IMR-90 (cell line): Measurements from ENCODE around the gene ITGAE. TPM values are rescaled to one million over a fixed set of nuclear protein-coding genes. Genes with fewer than 3 reads are reported as not detected.

Experiments used
- ATAC-seq: fragments of 200-7000 bp; cut with Tn5 transposase; 2 replicates; pipeline ENCODE4 v1.9.1; 2020; ENCODE audit warnings: low read depth, mild to moderate bottlenecking, moderate library complexity
- BruUV-seq: library from RNA; stranded (reverse); fragments of 400-500 nt; replicated peaks from 2 replicates; lab custom pipeline; 2021; lab: Mats Ljungman, UMichigan
- CTCF ChIA-PET: fragments of 300-600 bp; formaldehyde crosslinking; extraction: SDS; loops from one replicate; lab custom pipeline; 2021; ENCODE audit warnings: antibody characterized with exemption; lab: Yijun Ruan, JAX
- POLR2A ChIA-PET: fragments of 300-600 bp; sonication (Branson Sonifier 250); formaldehyde crosslinking; loops from one replicate; lab custom pipeline; 2022; ENCODE audit warnings: antibody characterized with exemption; ENCODE audit not compliant: unreplicated experiment; lab: Charles Lee
- DNase-seq: peaks from one replicate; pipeline ENCODE4 v3.0.0; 2013
- H2AFZ ChIP-seq: replicated peaks from 2 replicates; pipeline ENCODE3; 2013; ENCODE audit warnings: low read length, mild to moderate bottlenecking; ENCODE audit not compliant: poor library complexity
- H2AK5ac ChIP-seq: 2 replicates; pipeline ENCODE4 v1.6.1; 2013; ENCODE audit warnings: low read depth, low read length, inconsistent platforms
- H2AK9ac ChIP-seq: replicated peaks from 2 replicates; pipeline ENCODE3; 2013; ENCODE audit warnings: mild to moderate bottlenecking, low read depth, low read length, moderate library complexity; ENCODE audit not compliant: poor library complexity
- H2BK120ac ChIP-seq: 2 replicates; pipeline ENCODE4 v1.6.1; 2013; ENCODE audit warnings: low read depth, low read length, inconsistent platforms
- H2BK15ac ChIP-seq: 3 replicates; pipeline ENCODE4 v1.6.1; 2013; ENCODE audit warnings: low read depth, low read length, inconsistent platforms
- H2BK20ac ChIP-seq: 2 replicates; pipeline ENCODE4 v1.6.1; 2013; ENCODE audit warnings: low read depth, mild to moderate bottlenecking, inconsistent platforms, low read length, moderate library complexity
- H2BK5ac ChIP-seq: 2 replicates; pipeline ENCODE4 v1.6.1; 2013; ENCODE audit warnings: mild to moderate bottlenecking, low read depth, low read length, inconsistent platforms; ENCODE audit not compliant: poor library complexity, severe bottlenecking
- H3K14ac ChIP-seq: replicated peaks from 2 replicates; pipeline ENCODE4 v1.6.1; 2013; ENCODE audit warnings: low read depth, low read length, inconsistent platforms
- H3K18ac ChIP-seq: 2 replicates; pipeline ENCODE4 v1.6.1; 2013; ENCODE audit warnings: low read depth, low read length, control low read depth
- H3K23ac ChIP-seq: 2 replicates; pipeline ENCODE4 v1.6.1; 2013; ENCODE audit warnings: low read depth, low read length, inconsistent platforms
- H3K27ac ChIP-seq: 2 replicates; pipeline ENCODE4 v1.5.1; 2013; ENCODE audit warnings: mild to moderate bottlenecking, control low read depth, low read length; ENCODE audit not compliant: insufficient read depth
- H3K27me3 ChIP-seq: 2 replicates; pipeline ENCODE4 v1.6.1; 2013; ENCODE audit warnings: low read length; ENCODE audit not compliant: control insufficient read depth, insufficient read depth
- H3K36me3 ChIP-seq: 2 replicates; pipeline ENCODE4 v1.6.1; 2013; ENCODE audit warnings: low read length, mixed read lengths; ENCODE audit not compliant: control insufficient read depth, insufficient read depth
- H3K4ac ChIP-seq: 2 replicates; pipeline ENCODE4 v1.6.1; 2013; ENCODE audit warnings: low read depth, low read length, inconsistent platforms
- H3K4me1 ChIP-seq: 2 replicates; pipeline ENCODE4 v1.6.1; 2013; ENCODE audit warnings: low read length, mixed read lengths; ENCODE audit not compliant: control insufficient read depth, insufficient read depth
- H3K4me2 ChIP-seq: 2 replicates; pipeline ENCODE4 v1.6.1; 2013; ENCODE audit warnings: low read depth, mild to moderate bottlenecking, control low read depth, low read length, moderate library complexity
- H3K4me3 ChIP-seq: 2 replicates; pipeline ENCODE4 v1.5.1; 2013; ENCODE audit warnings: low read depth, mild to moderate bottlenecking, control low read depth, low read length, moderate library complexity; ENCODE audit not compliant: insufficient read depth
- H3K56ac ChIP-seq: 2 replicates; pipeline ENCODE4 v1.6.1; 2013; ENCODE audit warnings: low read length, inconsistent platforms; ENCODE audit not compliant: insufficient read depth; ENCODE audit errors: extremely low read depth
- H3K79me1 ChIP-seq, 2 experiments: 2 replicates each; pipeline ENCODE4 v1.6.1; 2013; ENCODE audit warnings: low read length in 2 of 2, inconsistent platforms in 1 of 2, low read depth in 1 of 2
- H3K9ac ChIP-seq: 2 replicates; pipeline ENCODE4 v1.6.1; 2013; ENCODE audit warnings: low read depth, low read length, control low read depth
- H3K9me1 ChIP-seq: 2 replicates; pipeline ENCODE4 v1.6.1; 2013; ENCODE audit warnings: low read length, inconsistent platforms; ENCODE audit not compliant: insufficient read depth
- H3K9me3 ChIP-seq: 2 replicates; pipeline ENCODE4 v1.6.1; 2013; ENCODE audit warnings: low read length; ENCODE audit not compliant: control insufficient read depth, insufficient read depth
- H4K20me1 ChIP-seq: 2 replicates; pipeline ENCODE4 v1.6.1; 2013; ENCODE audit warnings: low read length, inconsistent platforms; ENCODE audit not compliant: insufficient read depth
- H4K5ac ChIP-seq: 2 replicates; pipeline ENCODE4 v1.6.1; 2013; ENCODE audit warnings: mild to moderate bottlenecking, low read depth, low read length, control low read depth
- H4K8ac ChIP-seq, 2 experiments: 2 replicates each; pipeline ENCODE4 v1.6.1; 2013; ENCODE audit warnings: low read depth in 2 of 2, low read length in 2 of 2, control low read depth in 1 of 2, inconsistent platforms in 1 of 2
- H4K91ac ChIP-seq: 2 replicates; pipeline ENCODE4 v1.6.1; 2013; ENCODE audit warnings: low read depth, low read length, inconsistent platforms; ENCODE audit not compliant: insufficient read depth
- BHLHE40 ChIP-seq: fragments of 150-350 bp; IDR thresholded peaks from 2 replicates; pipeline ENCODE4 v1.6.1; 2016; ENCODE audit warnings: mild to moderate bottlenecking, low read depth, low read length
- CEBPB ChIP-seq: IDR thresholded peaks from 2 replicates; pipeline ENCODE4 v1.6.1; 2012; ENCODE audit warnings: low read depth, low read length, improper control_type of control experiment
- CHD1 ChIP-seq: IDR thresholded peaks from 2 replicates; pipeline ENCODE4 v1.6.1; 2012; ENCODE audit warnings: low read depth, low read length, improper control_type of control experiment
- CTCF ChIP-seq: conservative IDR thresholded peaks from 2 replicates; pipeline ENCODE4 v1.5.1; 2012; ENCODE audit warnings: mild to moderate bottlenecking, low read depth, low read length, improper control_type of control experiment
- FOS ChIP-seq: fragments of 150-350 bp; IDR thresholded peaks from 2 replicates; pipeline ENCODE4 v1.6.1; 2016; ENCODE audit warnings: low read depth, low read length
- MAZ ChIP-seq: IDR thresholded peaks from 2 replicates; pipeline ENCODE4 v1.6.1; 2012; ENCODE audit warnings: low read depth, mild to moderate bottlenecking, low read length, improper control_type of control experiment, moderate library complexity, borderline replicate concordance
- NFE2L2 ChIP-seq: fragments of 150-350 bp; IDR thresholded peaks from 2 replicates; pipeline ENCODE4 v1.6.1; 2016; ENCODE audit warnings: low read depth, mild to moderate bottlenecking, low read length
- POLR2A ChIP-seq: IDR thresholded peaks from 2 replicates; pipeline ENCODE4 v1.6.1; 2012; ENCODE audit warnings: mild to moderate bottlenecking, low read depth, low read length
- RAD21 ChIP-seq: IDR thresholded peaks from 2 replicates; pipeline ENCODE4 v1.6.1; 2012; ENCODE audit warnings: low read length, improper control_type of control experiment
- RCOR1 ChIP-seq: IDR thresholded peaks from 2 replicates; pipeline ENCODE4 v1.6.1; 2012; ENCODE audit warnings: mild to moderate bottlenecking, low read length, improper control_type of control experiment; ENCODE audit not compliant: insufficient replicate concordance
- RFX5 ChIP-seq: IDR thresholded peaks from 2 replicates; pipeline ENCODE4 v1.8.0; 2012; ENCODE audit warnings: low read depth, mild to moderate bottlenecking, low read length, moderate library complexity
- SMC3 ChIP-seq: fragments of 150-350 bp; IDR thresholded peaks from 2 replicates; pipeline ENCODE4 v1.6.1; 2016; ENCODE audit warnings: low read depth, mild to moderate bottlenecking, antibody characterized with exemption, low read length, moderate library complexity
- USF2 ChIP-seq: fragments of 150-350 bp; IDR thresholded peaks from 2 replicates; pipeline ENCODE4 v1.6.1; 2017; ENCODE audit warnings: mild to moderate bottlenecking, antibody characterized with exemption, low read length, low read depth
- WGBS, 2 experiments: methylation state at CpG; one replicate each; pipeline versions ENCODE4 v1.1.5 to v1.1.7; 2013; ENCODE audit warnings: missing lambda C conversion rate in 2 of 2; ENCODE audit not compliant: insufficient read length in 1 of 2; ENCODE audit errors: extremely low coverage in 2 of 2; 5-methylcytosine and 5-hydroxymethylcytosine counted together
- dilution Hi-C: fragments of 300-500 bp; cut with HindIII; formaldehyde crosslinking; loops from one replicate; pipeline ENCODE4 v1.14.3; 2018; ENCODE audit warnings: low sequenced_read_pairs; ENCODE audit not compliant: unreplicated experiment
- in situ Hi-C: fragments of 300-500 bp; cut with MboI; formaldehyde crosslinking; loops from 3 replicates; pipeline ENCODE4 v1.14.3; 2019; ENCODE audit warnings: low sequenced_read_pairs, inconsistent platforms, mixed read lengths
- intact Hi-C: fragments of 100-400 bp; cut with micrococcal nuclease; formaldehyde crosslinking; loops from 2 replicates; pipeline ENCODE4 v1.10.0; 2022
- polyA plus RNA-seq, 3 experiments: library from polyadenylated mRNA; depleted of rRNA; stranded (reverse); fragments of >200 nt; gene quantifications; 2 replicates each; pipeline ENCODE4 v1.2.3, GENCODE V29; 2012; ENCODE audit warnings: low replicate concordance in 1 of 3
- total RNA-seq: library from RNA; depleted of rRNA; stranded (reverse); fragments of >200 nt; gene quantifications from 2 replicates; pipeline ENCODE4 v1.2.3, GENCODE V29; 2012

ITGAE gene
- total and polyA plus RNA-seq, 2 of the 4 experiments (the other 2 are of a cell fraction) = 54.1 to 60.8 TPM

GRCh38 chr17:3834811-3835210 lies 33.8 kb upstream of the ITGAE start:
- no peak overlapping the region for H2BK5ac ChIP-seq
- no peak overlapping the region for H2AFZ ChIP-seq
- ChIA-PET POLR2A (no interaction called here), CTCF (interaction anchor here (1.7 kb wide), 1 partner anchor 11 kb away, joined by 7 read pairs; the partner anchor contains the start of gene NCBP3)
- no peaks in the 10 kb centered on the region for H3K27me3 ChIP-seq
- H3K36me3 ChIP-seq = peaks cover 38% of the 10 kb centered on the region
- no peak overlapping the region for H2BK15ac ChIP-seq
- ATAC-seq (no peak), DNase-seq (no peak)
- BruUV-seq = no TSS peak
- H3K9me3 ChIP-seq = no peaks in the 10 kb centered on the region
- H3K4me1 ChIP-seq = peaks cover 2% of the 10 kb centered on the region
- no peak overlapping the region for H4K91ac ChIP-seq
- dilution Hi-C loops (no loop called here), intact Hi-C loops (no loop called here), in situ Hi-C loops (no loop called here)
- peaks cover 12% of the 10 kb centered on the region for H3K9me1 ChIP-seq
- no peak overlapping the region for H2AK9ac ChIP-seq
- no peak overlapping the region for H3K4me2 ChIP-seq
- H3K79me1 ChIP-seq = peaks cover 40 to 61% of the 10 kb centered on the region in 2 experiments
- no peak for TF ChIP-seq RFX5
- TF ChIP-seq RAD21 = no peak
- TF ChIP-seq CEBPB = no peak
- TF ChIP-seq RCOR1 = no peak
- TF ChIP-seq FOS = no peak
- no peak for TF ChIP-seq CHD1
- TF ChIP-seq POLR2A = no peak
- TF ChIP-seq MAZ = no peak
- no peak for TF ChIP-seq BHLHE40
- no peak for TF ChIP-seq NFE2L2
- no peak for TF ChIP-seq SMC3
- TF ChIP-seq CTCF = no peak
- TF ChIP-seq USF2 = no peak
- H4K20me1 ChIP-seq = peaks cover 25% of the 10 kb centered on the region
- H4K5ac ChIP-seq = no peak overlapping the region
- no peak overlapping the region for H3K4ac ChIP-seq
- no peak overlapping the region for H4K8ac ChIP-seq
- no peak overlapping the region for H2BK120ac ChIP-seq
- H3K14ac ChIP-seq = no peak overlapping the region
- no peak overlapping the region for H3K4me3 ChIP-seq
- H3K27ac ChIP-seq = no peak overlapping the region
- H3K56ac ChIP-seq = no peak overlapping the region
- no peak overlapping the region for H2AK5ac ChIP-seq
- no peak overlapping the region for H3K18ac ChIP-seq
- WGBS, 2 experiments = no CpG with 5 or more reads among the region's 4 CpGs
- no peak overlapping the region for H3K23ac ChIP-seq
- no peak overlapping the region for H3K9ac ChIP-seq
- no peak overlapping the region for H2BK20ac ChIP-seq
